Endodermal cell (in vitro differentiated cells): ENCODE measurements around the gene GUCA1A. TPM values are rescaled to one million over a fixed set of nuclear protein-coding genes. Genes with fewer than 3 reads are reported as not detected.
"Not testable (repeated sequence)": the region's sequence is repeated elsewhere in the genome, so short reads cannot be mapped to it uniquely, and the experiment has no call there.

Experiments used
- DNase-seq: peaks from one replicate; pipeline ENCODE4 v3.0.0-alpha.2; 2017
- H3K27ac ChIP-seq: 2 replicates; pipeline ENCODE4 v1.5.1; 2013; ENCODE audit warnings: mild to moderate bottlenecking, low read depth, low read length, moderate library complexity
- H3K27me3 ChIP-seq: 2 replicates; pipeline ENCODE4 v1.6.1; 2013; ENCODE audit warnings: mild to moderate bottlenecking, low read length, moderate library complexity; ENCODE audit not compliant: insufficient read depth, control insufficient read depth, poor library complexity, severe bottlenecking
- H3K36me3 ChIP-seq: 2 replicates; pipeline ENCODE4 v1.7.0; 2013; ENCODE audit warnings: mild to moderate bottlenecking, low read length, moderate library complexity; ENCODE audit not compliant: control insufficient read depth, insufficient read depth
- H3K4me1 ChIP-seq: one replicate; pipeline ENCODE4 v1.7.0; 2013; ENCODE audit warnings: low read length; ENCODE audit not compliant: control insufficient read depth, insufficient read depth
- H3K4me3 ChIP-seq: 2 replicates; pipeline ENCODE4 v1.5.1; 2013; ENCODE audit warnings: mild to moderate bottlenecking, low read length, moderate library complexity
- H3K9ac ChIP-seq: 2 replicates; pipeline ENCODE4 v1.6.1; 2013; ENCODE audit warnings: mild to moderate bottlenecking, low read length, moderate library complexity; ENCODE audit not compliant: poor library complexity, severe bottlenecking; ENCODE audit errors: extremely low read depth
- H3K9me3 ChIP-seq: 2 replicates; pipeline ENCODE4 v1.6.1; 2013; ENCODE audit warnings: mild to moderate bottlenecking, low read length, moderate library complexity; ENCODE audit not compliant: control insufficient read depth
- H3K27ac Mint-ChIP-seq: 2 replicates; pipeline ENCODE4 v1.8.0; 2020; ENCODE audit warnings: mixed read lengths
- H3K27me3 Mint-ChIP-seq: 2 replicates; pipeline ENCODE4 v1.8.0; 2021; ENCODE audit warnings: mild to moderate bottlenecking, mixed read lengths; ENCODE audit not compliant: insufficient read depth
- H3K36me3 Mint-ChIP-seq: 2 replicates; pipeline ENCODE4 v1.8.0; 2020; ENCODE audit warnings: low read depth, mixed read lengths
- H3K4me1 Mint-ChIP-seq: 2 replicates; pipeline ENCODE4 v1.8.0; 2020; ENCODE audit warnings: mixed read lengths
- H3K4me3 Mint-ChIP-seq: 2 replicates; pipeline ENCODE4 v1.8.0; 2020; ENCODE audit warnings: mild to moderate bottlenecking, moderate library complexity, mixed read lengths
- H3K9me3 Mint-ChIP-seq: 2 replicates; pipeline ENCODE4 v1.8.0; 2020; ENCODE audit warnings: mild to moderate bottlenecking, mixed read lengths
- WGBS, 2 experiments: methylation state at CpG; one replicate each; pipeline versions ENCODE4 v1.1.5 to v1.1.7; 2013; ENCODE audit warnings: missing lambda C conversion rate in 2 of 2, mixed read lengths in 1 of 2; ENCODE audit not compliant: insufficient coverage in 1 of 2, insufficient read length in 1 of 2; 5-methylcytosine and 5-hydroxymethylcytosine counted together
- total RNA-seq, 2 donors: library from RNA; stranded (reverse); fragmentation: NEBNext Ultra II Directional in 1 of 2; extraction: Animal tissue kit (Norgen Biotek cat#: 25700) in 1 of 2; gene quantifications; 2 replicates in 1 of 2; 3 replicates in 1 of 2; pipeline ENCODE4 v1.2.1, GENCODE V29; 2021
- TF ChIP-seq, protein P1 (sequence below): fragments of 200-600 bp; sonication (generic); conservative IDR thresholded peaks from 2 replicates; pipeline ENCODE4 v1.5.0; 2021; ENCODE audit warnings: antibody characterized with exemption, mild to moderate bottlenecking

Gene GUCA1A
- total RNA-seq, 2 donors from 2014 or later, result 3.9 to 4.4 TPM

DNA sequence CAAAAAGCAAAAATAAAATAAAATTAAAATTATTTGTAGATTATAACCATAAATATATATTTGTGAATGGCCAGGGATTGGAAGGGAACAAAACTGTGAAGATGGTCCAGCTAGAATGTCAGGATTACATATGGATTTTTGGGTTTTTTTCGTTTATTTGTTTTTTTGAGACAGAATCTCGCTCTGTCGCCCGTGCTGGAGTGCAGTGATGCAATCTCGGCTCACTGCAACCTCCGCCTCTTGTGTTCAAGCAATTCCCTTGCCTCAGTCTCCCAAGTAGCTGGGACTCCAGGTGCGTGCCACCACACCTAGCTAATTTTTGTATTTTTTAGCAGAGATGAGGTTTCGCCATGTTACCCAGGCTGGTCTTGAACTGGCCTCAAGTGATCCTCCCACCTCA lies 22.9 kb upstream of the GUCA1A start:
- Histone ChIP-seq H3K4me1 (peaks cover 8% of the 10 kb centered on the region), H3K27me3 (no peaks in the 10 kb centered on the region), H3K27ac (no peak overlapping the region), H3K4me3 (no peak overlapping the region), H3K36me3 (no peaks in the 10 kb centered on the region), H3K9me3 (peaks cover 6% of the 10 kb centered on the region), H3K9ac (no peak overlapping the region)
- Mint-ChIP-seq H3K27me3 (peaks cover 9% of the 10 kb centered on the region), H3K4me3 (no peak overlapping the region), H3K4me1 (peaks cover 20% of the 10 kb centered on the region), H3K27ac (no peak overlapping the region), H3K9me3 (no peaks in the 10 kb centered on the region), H3K36me3 (no peaks in the 10 kb centered on the region)
- 92 to 98% methylated on average over 6 to 8 of the region's 8 CpGs for WGBS, 2 experiments
- no peak for DNase-seq
- TF ChIP-seq, protein P1, sequence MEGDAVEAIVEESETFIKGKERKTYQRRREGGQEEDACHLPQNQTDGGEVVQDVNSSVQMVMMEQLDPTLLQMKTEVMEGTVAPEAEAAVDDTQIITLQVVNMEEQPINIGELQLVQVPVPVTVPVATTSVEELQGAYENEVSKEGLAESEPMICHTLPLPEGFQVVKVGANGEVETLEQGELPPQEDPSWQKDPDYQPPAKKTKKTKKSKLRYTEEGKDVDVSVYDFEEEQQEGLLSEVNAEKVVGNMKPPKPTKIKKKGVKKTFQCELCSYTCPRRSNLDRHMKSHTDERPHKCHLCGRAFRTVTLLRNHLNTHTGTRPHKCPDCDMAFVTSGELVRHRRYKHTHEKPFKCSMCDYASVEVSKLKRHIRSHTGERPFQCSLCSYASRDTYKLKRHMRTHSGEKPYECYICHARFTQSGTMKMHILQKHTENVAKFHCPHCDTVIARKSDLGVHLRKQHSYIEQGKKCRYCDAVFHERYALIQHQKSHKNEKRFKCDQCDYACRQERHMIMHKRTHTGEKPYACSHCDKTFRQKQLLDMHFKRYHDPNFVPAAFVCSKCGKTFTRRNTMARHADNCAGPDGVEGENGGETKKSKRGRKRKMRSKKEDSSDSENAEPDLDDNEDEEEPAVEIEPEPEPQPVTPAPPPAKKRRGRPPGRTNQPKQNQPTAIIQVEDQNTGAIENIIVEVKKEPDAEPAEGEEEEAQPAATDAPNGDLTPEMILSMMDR, result no peak

DNA sequence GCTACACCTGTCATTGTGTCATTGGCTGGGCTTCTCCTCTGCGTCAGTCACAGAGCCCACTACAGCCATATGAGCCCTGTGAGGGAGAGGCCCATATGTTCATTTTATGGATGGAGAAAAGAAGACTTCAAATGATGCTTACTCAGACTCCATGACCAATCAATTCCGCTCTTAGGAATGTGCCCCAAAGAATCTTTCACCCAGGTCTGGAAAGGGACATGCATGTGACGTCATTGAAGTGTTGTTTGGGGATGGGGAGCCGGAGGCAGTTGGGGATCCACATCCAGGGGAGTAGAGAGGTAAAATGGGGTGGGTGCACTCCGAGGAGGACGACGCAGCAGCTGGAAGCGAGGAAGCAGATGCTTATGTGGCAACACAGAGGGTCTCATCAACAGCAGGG lies 21.1 kb upstream of the GUCA1A start:
- H3K4me1 Mint-ChIP-seq, result peaks cover 20% of the 10 kb centered on the region
- no peak for DNase-seq
- Histone ChIP-seq H3K9me3 (peaks cover 2% of the 10 kb centered on the region), H3K4me3 (no peak overlapping the region), H3K36me3 (no peaks in the 10 kb centered on the region), H3K4me1 (peaks cover 8% of the 10 kb centered on the region), H3K27ac (no peak overlapping the region), H3K9ac (no peak overlapping the region), H3K27me3 (no peaks in the 10 kb centered on the region)
- H3K27me3 Mint-ChIP-seq, result peaks cover 9% of the 10 kb centered on the region
- H3K9me3 Mint-ChIP-seq, result no peaks in the 10 kb centered on the region
- H3K4me3 Mint-ChIP-seq, result no peak overlapping the region
- no peak overlapping the region for H3K27ac Mint-ChIP-seq
- TF ChIP-seq, protein P1, result no peak
- no peaks in the 10 kb centered on the region for H3K36me3 Mint-ChIP-seq
- 88 to 93% methylated on average over 3 to 8 of the region's 8 CpGs for WGBS, 2 experiments

DNA sequence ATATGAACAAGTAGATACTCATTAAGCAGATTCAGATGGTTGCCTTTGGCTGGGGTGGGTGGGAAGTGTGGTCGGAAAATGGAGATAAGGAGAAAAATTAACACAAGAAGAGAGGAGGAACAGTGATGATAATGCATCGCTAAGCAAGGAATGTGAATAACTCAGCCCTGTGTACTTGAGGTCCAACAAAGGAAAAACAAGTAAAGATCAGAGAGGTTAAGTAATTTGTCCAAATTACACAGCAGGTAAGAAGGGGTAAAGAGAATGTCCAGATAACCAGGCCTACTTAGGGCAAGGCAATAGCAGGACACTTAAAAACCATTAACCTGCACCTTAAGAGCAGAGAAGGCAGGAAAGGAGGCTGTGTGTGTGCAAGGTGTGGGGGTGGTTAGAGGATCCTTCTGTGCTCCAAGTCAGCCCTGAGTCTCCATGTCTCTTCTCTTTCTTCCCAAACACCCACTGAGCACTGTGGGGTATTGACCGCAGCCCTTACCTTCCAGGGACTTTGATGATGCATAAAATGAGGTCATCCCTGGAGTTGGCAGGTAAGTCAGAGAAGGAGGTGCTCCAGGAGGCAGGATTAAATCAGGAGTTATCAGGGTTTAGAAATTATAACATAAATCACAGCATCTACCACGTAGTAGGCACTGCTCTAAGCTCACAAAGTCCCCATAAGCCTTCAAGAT lies 20.5 kb upstream of the GUCA1A start:
- not testable (repeated sequence) for H3K27ac ChIP-seq, H3K27me3 ChIP-seq, H3K27ac Mint-ChIP-seq, H3K36me3 Mint-ChIP-seq, H3K9ac ChIP-seq, H3K4me3 Mint-ChIP-seq, H3K4me3 ChIP-seq, H3K36me3 ChIP-seq, H3K4me1 ChIP-seq, DNase-seq, H3K9me3 ChIP-seq, H3K9me3 Mint-ChIP-seq
- Mint-ChIP-seq H3K27me3 (peaks cover 10% of the 10 kb centered on the region), H3K4me1 (peaks cover 20% of the 10 kb centered on the region)
- WGBS, 2 experiments, result 87 to 89% methylated on average over 2 to 3 of the region's 4 CpGs

DNA sequence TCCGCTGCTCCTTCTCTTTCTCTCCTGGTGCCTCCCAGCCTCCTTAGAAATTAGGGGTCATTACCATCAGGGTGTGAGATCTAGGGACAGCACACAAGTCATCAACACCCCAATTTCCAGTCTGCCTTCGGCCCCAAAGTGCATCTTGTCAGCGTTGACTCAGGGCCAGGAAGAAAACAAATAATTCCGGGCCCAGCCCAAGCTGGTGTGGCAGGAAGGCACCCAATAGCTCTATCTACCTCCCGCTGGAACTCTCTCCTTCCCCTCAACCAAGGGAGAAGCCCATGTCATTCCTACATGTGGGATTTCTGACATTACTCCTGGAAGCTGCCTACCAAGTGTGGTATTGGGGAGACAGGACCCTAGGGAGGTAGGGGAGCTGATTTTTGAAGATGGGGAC lies 19.2 kb upstream of the GUCA1A start:
- H3K4me3 ChIP-seq, result no peak overlapping the region
- 71 to 91% methylated on average over 1 to 5 of the region's 5 CpGs for WGBS, 2 experiments
- no peaks in the 10 kb centered on the region for H3K9me3 Mint-ChIP-seq

More for the DNA sequence above, 19.2 kb upstream of the GUCA1A start:
- no peak for DNase-seq
- Mint-ChIP-seq H3K36me3 (no peaks in the 10 kb centered on the region), H3K4me3 (no peak overlapping the region), H3K27ac (no peak overlapping the region), H3K4me1 (peaks cover 10% of the 10 kb centered on the region), H3K27me3 (peaks cover 13% of the 10 kb centered on the region)
- Histone ChIP-seq H3K36me3 (no peaks in the 10 kb centered on the region), H3K9ac (no peak overlapping the region), H3K27me3 (no peaks in the 10 kb centered on the region), H3K9me3 (no peaks in the 10 kb centered on the region), H3K27ac (no peak overlapping the region), H3K4me1 (peaks cover 5% of the 10 kb centered on the region)
- TF ChIP-seq, protein P1, result no peak
